ENCODE results near the gene KRTAP13-3. TPM values are rescaled to one million over a fixed set of nuclear protein-coding genes. Genes with fewer than 3 reads are reported as not detected.

KRTAP13-3 gene
- total RNA-seq, 1 donor from 2014 or later: not detected

- no peak for TF ChIP-seq CTCF (IDR thresholded peaks at IDR 0.05; ENCODE audit: unreplicated experiment)
- Mint-ChIP-seq H3K4me3 (ENCODE audit: low read depth) (no peak overlapping the region), H3K9me3 (ENCODE audit: low read depth) (no peaks in the 10 kb centered on the region), H3K27ac (no peak overlapping the region), H3K36me3 (ENCODE audit: insufficient read depth) (no peaks in the 10 kb centered on the region), H3K27me3 (no peaks in the 10 kb centered on the region), H3K4me1 (ENCODE audit: low read depth) (peaks cover 3% of the 10 kb centered on the region)
- no peak for DNase-seq (ENCODE audit: low spot score, unreplicated experiment)
Observed at GRCh38 chr21:30444204-30444603, 18.5 kb upstream of the KRTAP13-3 start.

GRCh38 chr21:30443226-30443625 is 17.5 kb upstream of the KRTAP13-3 start:
- no peak for TF ChIP-seq CTCF (IDR thresholded peaks at IDR 0.05; ENCODE audit: unreplicated experiment)
- H3K9me3 Mint-ChIP-seq (ENCODE audit: low read depth): no peaks in the 10 kb centered on the region
- no peaks in the 10 kb centered on the region for H3K27me3 Mint-ChIP-seq
- no peaks in the 10 kb centered on the region for H3K36me3 Mint-ChIP-seq (ENCODE audit: insufficient read depth)
- H3K4me3 Mint-ChIP-seq (ENCODE audit: low read depth): no peak overlapping the region
- no peak overlapping the region for H3K27ac Mint-ChIP-seq
- peaks cover 3% of the 10 kb centered on the region for H3K4me1 Mint-ChIP-seq (ENCODE audit: low read depth)
- DNase-seq (ENCODE audit: low spot score, unreplicated experiment): no peak

- Mint-ChIP-seq H3K27me3 (no peaks in the 10 kb centered on the region), H3K27ac (no peak within 1 kb of the TSS), H3K4me3 (ENCODE audit: low read depth) (no peak within 1 kb of the TSS), H3K4me1 (ENCODE audit: low read depth) (peaks cover 3% of the 10 kb centered on the region), H3K9me3 (ENCODE audit: low read depth) (no peaks in the 10 kb centered on the region), H3K36me3 (ENCODE audit: insufficient read depth) (no peaks in the 10 kb centered on the region)
- TF ChIP-seq CTCF (IDR thresholded peaks at IDR 0.05; ENCODE audit: unreplicated experiment): no peak
- DNase-seq (ENCODE audit: low spot score, unreplicated experiment): no peak
Observed at GRCh38 chr21:30439975-30440374, 14.2 kb upstream of the KRTAP13-3 start, which contains the start of gene KRTAP15-1. Gene KRTAP15-1 (plus strand): TSS chr21:30440275. CDS start chr21:30440328, 53 bp downstream.

DNA sequence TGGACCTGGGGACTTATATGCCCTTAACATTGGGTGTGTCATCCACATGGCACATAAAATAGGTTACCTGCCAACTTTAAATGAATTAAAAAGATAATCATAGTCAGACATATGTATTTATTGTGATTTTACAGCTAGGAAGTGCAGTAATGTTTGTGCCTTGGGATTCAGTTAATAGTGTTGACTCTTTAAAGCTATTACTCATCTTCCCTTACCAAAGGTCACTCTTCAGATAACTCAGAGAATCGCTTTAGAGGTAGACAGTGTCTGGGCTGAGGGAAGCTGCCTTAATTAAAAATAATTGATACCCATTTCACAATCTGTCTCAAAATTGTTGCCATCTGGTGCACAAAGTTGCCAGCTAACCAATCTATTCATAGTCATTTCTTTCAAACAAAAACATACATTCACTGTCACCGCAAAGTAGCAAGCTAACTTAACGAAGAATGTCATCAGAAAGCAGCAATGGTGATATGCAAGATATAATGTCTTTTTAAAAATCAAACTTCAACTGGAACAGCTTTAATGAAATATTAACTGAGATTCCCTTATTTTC is 11.4 kb upstream of the KRTAP13-3 start:
- Mint-ChIP-seq H3K27me3 (no peaks in the 10 kb centered on the region), H3K4me3 (ENCODE audit: low read depth) (no peak overlapping the region), H3K27ac (no peak overlapping the region), H3K36me3 (ENCODE audit: insufficient read depth) (no peaks in the 10 kb centered on the region), H3K9me3 (ENCODE audit: low read depth) (no peaks in the 10 kb centered on the region), H3K4me1 (ENCODE audit: low read depth) (no peaks in the 10 kb centered on the region)
- no peak for TF ChIP-seq CTCF (IDR thresholded peaks at IDR 0.05; ENCODE audit: unreplicated experiment)
- no peak for DNase-seq (ENCODE audit: low spot score, unreplicated experiment)

- no peaks in the 10 kb centered on the region for H3K9me3 Mint-ChIP-seq (ENCODE audit: low read depth)
- no peaks in the 10 kb centered on the region for H3K36me3 Mint-ChIP-seq (ENCODE audit: insufficient read depth)
- peaks cover 2% of the 10 kb centered on the region for H3K27me3 Mint-ChIP-seq
- peak; percentile 65 for TF ChIP-seq CTCF (IDR thresholded peaks at IDR 0.05; ENCODE audit: unreplicated experiment)
- no peaks in the 10 kb centered on the region for H3K4me1 Mint-ChIP-seq (ENCODE audit: low read depth)
- H3K27ac Mint-ChIP-seq: no peak overlapping the region
- H3K4me3 Mint-ChIP-seq (ENCODE audit: low read depth): no peak overlapping the region
- DNase-seq (ENCODE audit: low spot score, unreplicated experiment): peak; percentile 16
Observed at GRCh38 chr21:30434033-30434631, 8.4 kb upstream of the KRTAP13-3 start.

Measured in progenitor cell of endocrine pancreas (in vitro differentiated cells).